Adrenal gland (tissue), 12 donors: Measurements from ENCODE around the gene ATP13A1. TPM values are rescaled to one million over a fixed set of nuclear protein-coding genes. Genes with fewer than 3 reads are reported as not detected.
"Not testable (repeated sequence)": the region's sequence is repeated elsewhere in the genome, so short reads cannot be mapped to it uniquely, and the experiment has no call there.

Experiments
- DNase-seq, 7 donors: peaks; one replicate each; pipeline ENCODE4 v3.0.0-alpha.2; 2019 to 2020
- H3K27ac ChIP-seq, 5 donors: fragments of 200-600 bp; sonication (generic) in 4 of 5; 1 replicate in 3 of 5; 2 replicates in 2 of 5; pipeline versions ENCODE4 v1.5.1 to v1.8.0; 2016 to 2020; ENCODE audit warnings: mild to moderate bottlenecking in 1 of 5
- H3K27me3 ChIP-seq: fragments of 200-600 bp; 2 replicates; pipeline ENCODE4 v1.8.0; 2021
- H3K36me3 ChIP-seq, 2 donors: fragments of 200-600 bp; replicated peaks in 1 of 2; 1 replicate in 1 of 2; 2 replicates in 1 of 2; pipeline versions ENCODE4 v1.5.1 to v1.8.0; 2018 to 2022
- H3K4me1 ChIP-seq, 2 donors: fragments of 200-600 bp; replicated peaks in 1 of 2; 1 replicate in 1 of 2; 2 replicates in 1 of 2; pipeline versions ENCODE4 v1.5.1 to v1.8.0; 2018 to 2021
- H3K4me3 ChIP-seq, 4 donors: fragments of 200-600 bp; sonication (generic) in 3 of 4; one replicate each; pipeline ENCODE4 v1.5.1; 2016 to 2018
- H3K9me3 ChIP-seq, 3 donors: fragments of 200-600 bp; sonication (generic) in 1 of 3; replicated peaks in 1 of 3; 1 replicate in 2 of 3; 2 replicates in 1 of 3; pipeline versions ENCODE4 v1.5.1 to v1.8.0; 2016 to 2021
- POLR2A ChIP-seq, 2 donors: fragments of 450-650 bp; IDR thresholded peaks; one replicate each; pipeline ENCODE4 v1.6.1; 2017; ENCODE audit warnings: antibody characterized with exemption in 2 of 2, mild to moderate bottlenecking in 2 of 2, moderate library complexity in 1 of 2
- WGBS, 4 donors: extraction: QIAGEN DNeasy Blood & Tissue Kit in 2 of 4; methylation state at CpG; one replicate each; pipeline versions ENCODE4 v1.1.5 to v1.1.7; 2013 to 2017; 5-methylcytosine and 5-hydroxymethylcytosine counted together
- intact Hi-C, 2 donors: fragments of 100-400 bp; cut with DNase I; formaldehyde crosslinking; loops; one replicate each; pipeline versions ENCODE4 v1.14.1 to v1.15.0; 2022 to 2023
- polyA plus RNA-seq, 3 donors: library from polyadenylated mRNA; stranded (reverse); fragments of 200-250 nt in 2 of 3; fragments of 350-450 nt in 1 of 3; fragmentation: Illumina TruSeq in 1 of 3; extraction: RNeasy Lipid Tissue Mini Kit (QIAGEN cat#74804) in 1 of 3; gene quantifications; one replicate each; pipeline ENCODE4 v1.2.3, GENCODE V29; 2013 to 2014
- total RNA-seq, 9 donors: library from RNA; depleted of rRNA in 4 of 9; stranded (reverse); fragments of >200 nt in 4 of 9; fragments of 120-200 nt in 1 of 9; fragmentation: NEBNext Ultra II Directional in 1 of 9; extraction: Animal tissue kit (Norgen Biotek cat#: 25700) in 1 of 9; gene quantifications; one replicate each; pipeline versions ENCODE4 v1.1.0 to v1.2.4, GENCODE V29; 2013 to 2023
- TF ChIP-seq, protein P1 (sequence below), 6 experiments: fragments of 450-650 bp in 4 of 6; fragments of 200-600 bp in 2 of 6; sonication (generic) in 1 of 6; IDR thresholded peaks; 1 replicate in 5 of 6; 2 replicates in 1 of 6; pipeline versions ENCODE4 v1.5.1 to v1.8.0; 2016 to 2021; ENCODE audit warnings: antibody characterized with exemption in 6 of 6, mild to moderate bottlenecking in 2 of 6, moderate library complexity in 1 of 6
- donor health status: healthy with polysubstance abuse.
- donor health status: Bipolar disorder and iron deficiency.
- donor health status: DM: yes; HTN: yes; CAD: no.
- donor health status: DM: no; HTN: no; CAD: no.
- donor health status: DM: no; HTN: no; CAD: no.
- donor health status: DM: yes; HTN: yes; CAD: no.

ATP13A1 gene
- total and polyA plus RNA-seq, 12 donors = 18.7 to 195 (median 90.9) TPM

DNA sequence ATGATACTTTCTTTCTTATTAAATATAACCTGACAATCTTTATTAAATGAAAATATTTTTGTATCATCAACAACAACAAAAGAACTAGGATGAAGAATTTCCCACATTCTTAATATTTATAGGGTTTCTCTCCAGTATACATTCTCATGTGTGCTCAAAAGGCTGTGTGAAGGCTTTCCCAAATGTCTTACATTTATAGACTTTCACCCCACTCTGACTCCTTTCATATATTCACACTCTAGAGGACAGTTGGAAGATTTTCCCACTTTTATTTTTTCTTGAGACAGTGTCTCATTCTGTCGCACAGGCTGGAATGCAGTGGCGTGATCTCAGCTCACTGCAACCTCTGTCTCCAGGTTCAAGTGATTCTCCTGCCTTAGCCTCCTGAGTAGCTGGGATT is 47.0 kb upstream of the ATP13A1 start:
- Histone ChIP-seq H3K4me3 (peak overlapping the region in 1 of 4 donors; percentile 20), H3K9me3 (peaks cover 22 to 98% (median 34%) of the 10 kb centered on the region in 3 donors), H3K36me3 (peaks cover 0 to 16% of the 10 kb centered on the region in 2 donors), H3K27ac (no peak overlapping the region), H3K27me3 (no peaks in the 10 kb centered on the region), H3K4me1 (no peaks in the 10 kb centered on the region)
- intact Hi-C loops = no loop called here
- 91 to 99% (median 97%) methylated on average over 2 of the region's 2 CpGs for WGBS, 4 donors
- TF ChIP-seq, protein P1, sequence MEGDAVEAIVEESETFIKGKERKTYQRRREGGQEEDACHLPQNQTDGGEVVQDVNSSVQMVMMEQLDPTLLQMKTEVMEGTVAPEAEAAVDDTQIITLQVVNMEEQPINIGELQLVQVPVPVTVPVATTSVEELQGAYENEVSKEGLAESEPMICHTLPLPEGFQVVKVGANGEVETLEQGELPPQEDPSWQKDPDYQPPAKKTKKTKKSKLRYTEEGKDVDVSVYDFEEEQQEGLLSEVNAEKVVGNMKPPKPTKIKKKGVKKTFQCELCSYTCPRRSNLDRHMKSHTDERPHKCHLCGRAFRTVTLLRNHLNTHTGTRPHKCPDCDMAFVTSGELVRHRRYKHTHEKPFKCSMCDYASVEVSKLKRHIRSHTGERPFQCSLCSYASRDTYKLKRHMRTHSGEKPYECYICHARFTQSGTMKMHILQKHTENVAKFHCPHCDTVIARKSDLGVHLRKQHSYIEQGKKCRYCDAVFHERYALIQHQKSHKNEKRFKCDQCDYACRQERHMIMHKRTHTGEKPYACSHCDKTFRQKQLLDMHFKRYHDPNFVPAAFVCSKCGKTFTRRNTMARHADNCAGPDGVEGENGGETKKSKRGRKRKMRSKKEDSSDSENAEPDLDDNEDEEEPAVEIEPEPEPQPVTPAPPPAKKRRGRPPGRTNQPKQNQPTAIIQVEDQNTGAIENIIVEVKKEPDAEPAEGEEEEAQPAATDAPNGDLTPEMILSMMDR (IDR thresholded peaks at IDR 0.05) = no peak
- TF ChIP-seq POLR2A (IDR thresholded peaks at IDR 0.05) = no peak
- DNase-seq = no peak

DNA sequence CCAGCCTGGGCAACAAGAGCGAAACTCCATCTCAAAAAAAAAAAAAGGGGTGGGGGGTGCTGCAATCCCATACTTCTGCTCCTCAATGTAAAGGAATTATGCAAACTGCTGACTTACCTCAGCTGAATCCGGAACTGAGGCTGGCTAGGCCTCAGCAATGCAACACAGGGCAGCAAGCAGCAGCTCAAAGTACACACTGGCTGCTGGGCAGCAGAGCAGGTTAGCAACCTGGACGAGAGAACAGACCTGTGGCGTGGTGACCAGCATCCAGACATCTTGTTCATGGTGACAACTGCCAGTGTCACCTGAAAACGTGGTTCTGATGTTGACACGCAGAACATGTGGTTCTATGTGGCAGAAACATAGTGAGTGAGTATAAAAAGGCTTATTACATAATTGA is 41.4 kb upstream of the ATP13A1 start:
- Histone ChIP-seq H3K4me3 (no peak overlapping the region), H3K27ac (no peak overlapping the region), H3K9me3 (peaks cover 0 to 48% (median 3%) of the 10 kb centered on the region in 3 donors), H3K36me3 (no peaks in the 10 kb centered on the region), H3K4me1 (no peaks in the 10 kb centered on the region), H3K27me3 (no peaks in the 10 kb centered on the region)
- 88 to 94% (median 92%) methylated on average over 5 to 6 of the region's 6 CpGs for WGBS, 4 donors
- no peak for DNase-seq
- TF ChIP-seq, protein P1 (IDR thresholded peaks at IDR 0.05) = no peak
- no peak for TF ChIP-seq POLR2A (IDR thresholded peaks at IDR 0.05)
- intact Hi-C loops = no loop called here

DNA sequence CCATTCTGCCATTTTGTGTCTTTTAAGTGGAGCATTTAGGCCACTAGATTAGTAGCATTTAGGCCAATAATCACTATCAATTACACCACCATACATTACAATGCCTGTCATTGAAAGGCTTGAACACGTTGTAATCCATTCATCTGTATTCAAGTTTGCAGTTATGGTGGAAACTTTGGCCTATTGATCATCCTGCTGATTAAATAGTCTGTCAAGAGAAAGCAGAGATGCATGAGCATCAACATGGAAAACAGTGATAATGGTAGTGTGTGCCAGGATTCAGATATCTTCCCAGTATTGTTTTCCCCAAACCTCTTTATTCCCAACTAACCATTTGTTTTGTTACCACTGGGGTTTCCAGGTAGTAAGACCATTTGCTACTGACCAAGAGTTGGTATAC is 37.0 kb upstream of the ATP13A1 start:
- DNase-seq, H3K4me3 ChIP-seq, H3K4me1 ChIP-seq, H3K9me3 ChIP-seq, H3K27me3 ChIP-seq, H3K36me3 ChIP-seq, intact Hi-C loops, H3K27ac ChIP-seq: not testable (repeated sequence)
- WGBS, 4 donors = 83 to 100% (median 88%) methylated on average over 1 of the region's 1 CpG

DNA sequence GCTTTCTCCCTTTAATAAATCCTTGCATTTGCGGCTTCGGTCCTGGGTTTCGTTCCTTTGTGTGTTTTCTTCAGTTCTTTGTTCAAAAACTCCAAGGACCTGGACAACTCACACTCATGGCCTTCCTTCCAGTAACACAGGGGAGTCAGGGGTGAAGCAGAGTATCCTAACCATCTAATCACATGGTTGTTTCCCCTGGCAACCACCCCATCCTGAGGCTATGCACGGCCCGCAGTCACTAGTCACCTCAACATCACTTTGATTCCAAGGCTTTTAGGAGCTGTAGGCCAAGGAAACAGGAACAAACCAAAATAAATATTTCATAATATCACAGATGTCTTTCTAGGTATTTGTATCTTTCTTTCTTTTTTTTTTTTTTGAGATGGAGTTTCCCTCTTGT is 34.1 kb upstream of the ATP13A1 start:
- no peak overlapping the region for H3K4me3 ChIP-seq
- intact Hi-C loops = no loop called here

DNA sequence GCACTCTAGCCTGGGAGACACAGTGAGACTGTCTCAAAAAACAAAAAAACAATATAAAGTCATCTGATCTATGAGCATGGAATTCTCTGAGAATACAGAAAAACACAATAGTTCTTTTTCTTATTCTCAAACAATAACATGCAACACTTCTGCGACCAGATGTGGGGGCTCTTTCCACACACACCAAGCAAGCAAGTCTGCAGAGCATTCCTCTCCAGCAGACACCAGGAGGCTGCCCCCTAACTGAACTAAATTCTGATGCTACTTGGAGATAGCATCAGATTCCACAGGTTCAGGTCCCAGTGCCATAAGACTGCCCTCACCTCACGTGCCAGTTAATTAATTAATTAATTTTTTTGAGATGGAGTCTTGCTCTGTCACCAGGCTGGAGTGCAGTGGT is 32.9 kb upstream of the ATP13A1 start:
- no peak overlapping the region for H3K27ac ChIP-seq
- no peak overlapping the region for H3K4me3 ChIP-seq
- no peaks in the 10 kb centered on the region for H3K4me1 ChIP-seq
- H3K27me3 ChIP-seq = no peaks in the 10 kb centered on the region
- no peaks in the 10 kb centered on the region for H3K36me3 ChIP-seq
- WGBS, 4 donors = 74 to 83% (median 78%) methylated on average over 1 to 2 of the region's 2 CpGs
- no peak for DNase-seq
- TF ChIP-seq POLR2A (IDR thresholded peaks at IDR 0.05) = no peak
- TF ChIP-seq, protein P1 (IDR thresholded peaks at IDR 0.05) = no peak
- intact Hi-C loops = no loop called here
- no peaks in the 10 kb centered on the region for H3K9me3 ChIP-seq

More for the DNA sequence above, 34.1 kb upstream of the ATP13A1 start:
- Histone ChIP-seq H3K27ac (no peak overlapping the region), H3K36me3 (no peaks in the 10 kb centered on the region), H3K4me1 (no peaks in the 10 kb centered on the region), H3K9me3 (no peaks in the 10 kb centered on the region), H3K27me3 (no peaks in the 10 kb centered on the region)
- TF ChIP-seq, protein P1 (IDR thresholded peaks at IDR 0.05) = no peak
- no peak for TF ChIP-seq POLR2A (IDR thresholded peaks at IDR 0.05)
- WGBS, 4 donors = 86 to 93% (median 92%) methylated on average over 5 of the region's 5 CpGs
- no peak for DNase-seq
